ENCODE measurements around the gene COPS7A. TPM values are rescaled to one million over a fixed set of nuclear protein-coding genes. Genes with fewer than 3 reads are reported as not detected.

The COPS7A gene
- total RNA-seq, 1 experiment from 2014 or later, result 88.7 TPM

GRCh38 chr12:6696690-6697583, 26.9 kb upstream of the COPS7A start:
- BruUV-seq (replicated peaks), result no TSS peak
- Histone ChIP-seq H3K4me1 (replicated peaks; ENCODE audit: insufficient read depth) (no peaks in the 10 kb centered on the region), H4K20me1 (ENCODE audit: insufficient read depth) (no peaks in the 10 kb centered on the region), H3F3A (ENCODE audit: insufficient read depth, low read depth) (peaks cover 5% of the 10 kb centered on the region), H3K9me2 (ENCODE audit: insufficient read depth) (no peaks in the 10 kb centered on the region), H3K27ac (no peak overlapping the region), H3K9me3 (ENCODE audit: insufficient read depth, low read depth) (no peaks in the 10 kb centered on the region), H3K27me3 (ENCODE audit: insufficient read depth, low read depth) (peaks cover 36% of the 10 kb centered on the region), H3K4me2 (no peak overlapping the region), H3K4me3 (no peak overlapping the region), H3K79me2 (ENCODE audit: low read depth) (no peaks in the 10 kb centered on the region), H3K36me3 (ENCODE audit: low read depth) (no peaks in the 10 kb centered on the region), H2AFZ (no peak overlapping the region)
- CTCF ChIA-PET, result interaction anchor here (0.5 to 1.0 kb wide), 5 partner anchors 8 to 374 kb away, joined by 3 to 4 read pairs (median 3); no protein-coding TSS in a partner anchor
- TF ChIP-seq EZH2 (IDR thresholded peaks at IDR 0.05; ENCODE audit: low read depth) (no peak), CTCF (conservative IDR thresholded peaks at IDR 0.05) (no peak)
- no peak for DNase-seq
- intact Hi-C loops (cut with micrococcal nuclease; ENCODE audit: unreplicated experiment), result loop anchor here (1.0 to 10.0 kb wide), 2 partner anchors 80 to 712 kb away; no protein-coding TSS in a partner anchor
- POLR2A ChIA-PET (ENCODE audit: unreplicated experiment), result interaction anchor here (0.6 to 0.9 kb wide), 2 partner anchors 56 to 360 kb away, joined by 4 to 5 read pairs; partner anchors contain the start of gene MLF2

GRCh38 chr12:6697584-6698351, 26.1 kb upstream of the COPS7A start:
- intact Hi-C loops (cut with micrococcal nuclease; ENCODE audit: unreplicated experiment), result loop anchor here (1.0 to 10.0 kb wide), 3 partner anchors 80 to 713 kb away; no protein-coding TSS in a partner anchor
- no TSS peak for BruUV-seq (replicated peaks)
- peak; percentile 43 to 68 for DNase-seq
- Histone ChIP-seq H3F3A (ENCODE audit: insufficient read depth, low read depth) (peaks cover 10% of the 10 kb centered on the region), H4K20me1 (ENCODE audit: insufficient read depth) (no peaks in the 10 kb centered on the region), H3K9me3 (ENCODE audit: insufficient read depth, low read depth) (no peaks in the 10 kb centered on the region), H3K4me1 (replicated peaks; ENCODE audit: insufficient read depth) (no peaks in the 10 kb centered on the region), H3K9me2 (ENCODE audit: insufficient read depth) (no peaks in the 10 kb centered on the region), H3K4me3 (no peak overlapping the region), H2AFZ (no peak overlapping the region), H3K27ac (no peak overlapping the region), H3K79me2 (ENCODE audit: low read depth) (no peaks in the 10 kb centered on the region), H3K27me3 (ENCODE audit: insufficient read depth, low read depth) (peaks cover 43% of the 10 kb centered on the region), H3K4me2 (no peak overlapping the region), H3K36me3 (ENCODE audit: low read depth) (no peaks in the 10 kb centered on the region)
- no peak for TF ChIP-seq EZH2 (IDR thresholded peaks at IDR 0.05; ENCODE audit: low read depth)
- peak; percentile 74 for TF ChIP-seq CTCF (conservative IDR thresholded peaks at IDR 0.05)
- CTCF ChIA-PET, result interaction anchor here (0.5 to 1.0 kb wide), 3 partner anchors 9 to 107 kb away, joined by 3 to 15 read pairs (median 4); no protein-coding TSS in a partner anchor
- POLR2A ChIA-PET (ENCODE audit: unreplicated experiment), result interaction anchor here (0.6 kb wide), 2 partner anchors 55 to 183 kb away, joined by 4 to 5 read pairs; partner anchors contain the start of gene MLF2
